OCI-LY7 (cell line): Measurements from ENCODE around the gene SMTNL2. TPM values are rescaled to one million over a fixed set of nuclear protein-coding genes. Genes with fewer than 3 reads are reported as not detected.

Source experiments
- BruUV-seq: library from RNA; stranded (reverse); fragments of 400-500 nt; replicated peaks from 2 replicates; lab custom pipeline; 2021; lab: Mats Ljungman, UMichigan
- CTCF ChIA-PET: fragments of 300-600 bp; sonication (Branson Sonifier 250); formaldehyde crosslinking; loops from one replicate; lab custom pipeline; 2022; ENCODE audit warnings: antibody characterized with exemption; ENCODE audit not compliant: unreplicated experiment; lab: Charles Lee
- POLR2A ChIA-PET: fragments of 300-600 bp; sonication (Branson Sonifier 250); formaldehyde crosslinking; loops from one replicate; lab custom pipeline; 2022; ENCODE audit warnings: antibody characterized with exemption; lab: Charles Lee
- DNase-seq: peaks from one replicate; pipeline ENCODE4 v3.0.0-alpha.2; 2015; ENCODE audit warnings: low spot score
- H2AFZ ChIP-seq: fragments of 200-600 bp; sonication (generic), shearing (Covaris generic); 2 replicates; pipeline ENCODE4 v1.6.1; 2014; ENCODE audit warnings: mild to moderate bottlenecking, antibody characterized with exemption, low read length, moderate library complexity
- H3K27ac ChIP-seq: fragments of 200-600 bp; sonication (generic); 2 replicates; pipeline ENCODE4 v1.5.1; 2014; ENCODE audit warnings: mixed run types, low read depth, mild to moderate bottlenecking, moderate library complexity, low read length, inconsistent platforms; ENCODE audit not compliant: poor library complexity, severe bottlenecking
- H3K36me3 ChIP-seq: fragments of 200-600 bp; sonication (generic); 2 replicates; pipeline ENCODE4 v1.6.1; 2014; ENCODE audit warnings: mild to moderate bottlenecking, antibody characterized with exemption, low read length, moderate library complexity, mixed read lengths; ENCODE audit not compliant: insufficient read depth
- H3K4me1 ChIP-seq: fragments of 200-600 bp; sonication (generic); 2 replicates; pipeline ENCODE4 v1.5.1; 2014; ENCODE audit warnings: mild to moderate bottlenecking, low read length; ENCODE audit not compliant: insufficient read depth, poor library complexity, severe bottlenecking
- H3K4me2 ChIP-seq: fragments of 200-600 bp; sonication (generic); 2 replicates; pipeline ENCODE4 v1.6.1; 2014; ENCODE audit warnings: mild to moderate bottlenecking, low read length
- H3K4me3 ChIP-seq: fragments of 200-600 bp; sonication (generic); 2 replicates; pipeline ENCODE4 v1.5.1; 2014; ENCODE audit warnings: mild to moderate bottlenecking, low read depth, low read length; ENCODE audit not compliant: poor library complexity, severe bottlenecking
- H3K79me2 ChIP-seq: fragments of 200-600 bp; sonication (generic); 2 replicates; pipeline ENCODE4 v1.6.1; 2016; ENCODE audit warnings: low read depth, mild to moderate bottlenecking, low read length, moderate library complexity, mixed read lengths; ENCODE audit not compliant: insufficient read depth
- H3K9me2 ChIP-seq: fragments of 200-600 bp; sonication (generic); 2 replicates; pipeline ENCODE4 v1.6.1; 2016; ENCODE audit warnings: mild to moderate bottlenecking, low read length, mixed read lengths; ENCODE audit not compliant: insufficient read depth
- H3K9me3 ChIP-seq: fragments of 200-600 bp; sonication (generic); 2 replicates; pipeline ENCODE4 v1.6.1; 2014; ENCODE audit warnings: mild to moderate bottlenecking, mixed run types, low read length, mixed read lengths
- H4K20me1 ChIP-seq: fragments of 200-600 bp; sonication (generic); 2 replicates; pipeline ENCODE4 v1.6.1; 2014; ENCODE audit warnings: mild to moderate bottlenecking, antibody characterized with exemption, low read length, moderate library complexity, mixed read lengths; ENCODE audit not compliant: insufficient read depth
- EZH2phosphoT487 ChIP-seq: fragments of 200-600 bp; sonication (generic); IDR thresholded peaks from 2 replicates; pipeline ENCODE4 v1.6.1; 2018; ENCODE audit warnings: low read depth, borderline replicate concordance, mild to moderate bottlenecking, mixed run types, antibody characterized with exemption, low read length, moderate library complexity, mixed read lengths
- intact Hi-C: fragments of 100-400 bp; cut with micrococcal nuclease; formaldehyde crosslinking; loops from one replicate; pipeline ENCODE4 v1.10.0; 2022; ENCODE audit not compliant: unreplicated experiment
- total RNA-seq, 2 experiments: library from RNA; depleted of rRNA in 1 of 2; stranded (reverse); fragments of >200 nt in 1 of 2; shearing (Covaris generic) in 1 of 2; gene quantifications; 2 replicates each; pipeline ENCODE4 v1.2.3, GENCODE V29; 2014 to 2022
- TF ChIP-seq, protein P1 (sequence below): fragments of 200-600 bp; sonication (generic); conservative IDR thresholded peaks from 2 replicates; pipeline ENCODE4 v1.5.1; 2014; ENCODE audit warnings: mild to moderate bottlenecking, antibody characterized with exemption, low read length, moderate library complexity, mixed read lengths

Gene SMTNL2
- total RNA-seq, 2 experiments from 2014 or later, result not detected

- no peak overlapping the region for H3K27ac ChIP-seq
- TF ChIP-seq, protein P1, sequence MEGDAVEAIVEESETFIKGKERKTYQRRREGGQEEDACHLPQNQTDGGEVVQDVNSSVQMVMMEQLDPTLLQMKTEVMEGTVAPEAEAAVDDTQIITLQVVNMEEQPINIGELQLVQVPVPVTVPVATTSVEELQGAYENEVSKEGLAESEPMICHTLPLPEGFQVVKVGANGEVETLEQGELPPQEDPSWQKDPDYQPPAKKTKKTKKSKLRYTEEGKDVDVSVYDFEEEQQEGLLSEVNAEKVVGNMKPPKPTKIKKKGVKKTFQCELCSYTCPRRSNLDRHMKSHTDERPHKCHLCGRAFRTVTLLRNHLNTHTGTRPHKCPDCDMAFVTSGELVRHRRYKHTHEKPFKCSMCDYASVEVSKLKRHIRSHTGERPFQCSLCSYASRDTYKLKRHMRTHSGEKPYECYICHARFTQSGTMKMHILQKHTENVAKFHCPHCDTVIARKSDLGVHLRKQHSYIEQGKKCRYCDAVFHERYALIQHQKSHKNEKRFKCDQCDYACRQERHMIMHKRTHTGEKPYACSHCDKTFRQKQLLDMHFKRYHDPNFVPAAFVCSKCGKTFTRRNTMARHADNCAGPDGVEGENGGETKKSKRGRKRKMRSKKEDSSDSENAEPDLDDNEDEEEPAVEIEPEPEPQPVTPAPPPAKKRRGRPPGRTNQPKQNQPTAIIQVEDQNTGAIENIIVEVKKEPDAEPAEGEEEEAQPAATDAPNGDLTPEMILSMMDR, result no peak
- no peak for TF ChIP-seq EZH2phosphoT487
- no peak overlapping the region for H3K4me3 ChIP-seq
- DNase-seq, result no peak
- no peaks in the 10 kb centered on the region for H4K20me1 ChIP-seq
- no peaks in the 10 kb centered on the region for H3K79me2 ChIP-seq
- CTCF ChIA-PET, result no interaction called here
- no TSS peak for BruUV-seq
- no peaks in the 10 kb centered on the region for H3K9me2 ChIP-seq
- H3K9me3 ChIP-seq, result no peaks in the 10 kb centered on the region
- no peaks in the 10 kb centered on the region for H3K4me1 ChIP-seq
- H2AFZ ChIP-seq, result no peak overlapping the region
- POLR2A ChIA-PET, result no interaction called here
- intact Hi-C loops, result no loop called here
- peaks cover 95% of the 10 kb centered on the region for H3K36me3 ChIP-seq
- H3K4me2 ChIP-seq, result no peak overlapping the region
Observed at GRCh38 chr17:4547118-4547906, 37.0 kb upstream of the SMTNL2 start.

DNA sequence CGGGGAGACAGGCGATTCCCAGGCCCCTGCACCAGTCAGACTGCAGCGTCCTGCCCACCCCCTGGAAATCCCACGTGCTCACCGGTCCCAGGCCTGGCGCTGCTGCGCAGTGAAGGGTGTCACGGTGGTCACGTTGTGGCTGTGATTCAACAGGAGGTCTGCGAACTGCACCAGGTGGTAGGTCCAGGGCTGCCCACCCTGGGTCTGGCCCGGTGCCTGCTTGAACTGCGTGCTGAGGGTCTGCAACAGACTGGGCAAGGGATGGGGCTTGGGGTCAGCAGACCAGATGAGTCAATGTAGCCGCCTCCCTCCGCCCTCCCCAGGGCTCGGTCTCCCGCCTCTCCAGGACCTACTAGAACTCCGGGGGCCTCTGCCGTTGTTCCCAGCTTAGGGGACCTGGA is 36.3 kb upstream of the SMTNL2 start:
- no TSS peak for BruUV-seq
- Histone ChIP-seq H3K4me3 (no peak overlapping the region), H3K9me2 (no peaks in the 10 kb centered on the region), H3K27ac (no peak overlapping the region), H3K36me3 (peaks cover 95% of the 10 kb centered on the region), H3K4me2 (no peak overlapping the region), H4K20me1 (no peaks in the 10 kb centered on the region), H2AFZ (no peak overlapping the region), H3K9me3 (no peaks in the 10 kb centered on the region), H3K79me2 (peaks cover 7% of the 10 kb centered on the region), H3K4me1 (peaks cover under 1% of the 10 kb centered on the region)
- intact Hi-C loops, result no loop called here
- CTCF ChIA-PET, result no interaction called here
- POLR2A ChIA-PET, result no interaction called here
- DNase-seq, result no peak
- TF ChIP-seq, protein P1, result no peak
- no peak for TF ChIP-seq EZH2phosphoT487
